Thyroid gland (tissue), 4 donors: Measurements from ENCODE around the gene SCRG1.

Experiments used
- CTCF ChIP-seq, 6 experiments: fragments of 200-600 bp in 3 of 6; fragments of 450-650 bp in 3 of 6; sonication (generic) in 3 of 6; IDR thresholded peaks; one replicate each; pipeline ENCODE4 v1.5.1; 2016 to 2019; ENCODE audit warnings: antibody characterized with exemption in 6 of 6, mild to moderate bottlenecking in 2 of 6, inconsistent platforms in 1 of 6, moderate library complexity in 1 of 6
- POLR2A ChIP-seq, 2 donors: fragments of 450-650 bp; IDR thresholded peaks; one replicate each; pipeline ENCODE4 v1.6.1; 2017; ENCODE audit warnings: antibody characterized with exemption in 2 of 2, mild to moderate bottlenecking in 2 of 2, moderate library complexity in 1 of 2

DNA sequence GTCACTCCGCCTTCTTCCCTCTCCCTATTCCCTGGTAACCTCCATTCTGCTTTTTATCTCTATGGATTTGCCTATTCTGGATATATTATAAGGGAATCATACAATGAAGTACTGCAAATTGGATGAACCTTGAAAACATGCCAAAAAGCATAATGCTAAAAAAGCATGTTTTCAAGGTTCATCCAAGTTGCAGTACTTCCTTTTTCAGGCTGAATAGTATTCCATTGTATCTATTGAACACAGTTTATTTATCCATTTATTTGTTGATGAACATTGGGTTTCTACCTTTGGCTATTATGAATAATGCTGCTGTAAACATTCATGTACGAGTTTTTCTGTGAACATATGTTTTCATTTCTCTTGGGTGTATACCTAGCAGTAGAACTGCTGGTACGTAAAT is 19.0 kb downstream of the SCRG1 start:
- TF ChIP-seq CTCF (IDR thresholded peaks at IDR 0.05): no peak
- no peak for TF ChIP-seq POLR2A (IDR thresholded peaks at IDR 0.05)
